Stimulated activated CD4-positive, alpha-beta T cell treated with anti-CD3 and anti-CD28 coated beads, Interleukin-15, amount 100 ng/mL, for 24 hours (primary cell): ENCODE results near the gene IGF1R.
"Not testable (repeated sequence)": the region's sequence is repeated elsewhere in the genome, so short reads cannot be mapped to it uniquely, and the experiment has no call there.

ENCODE experiments used
- DNase-seq: peaks from one replicate; pipeline ENCODE4 v3.0.0-alpha.2; 2020

IGF1R gene

GRCh38 chr15:98647774-98648653 lies at the start of gene IGF1R:
IGF1R (plus strand) TSS chr15:98648539; CDS start chr15:98649582, 1,043 bp downstream.
- peak; percentile 87 for DNase-seq

GRCh38 chr15:98599909-98600691 lies 48.2 kb upstream of the IGF1R start:
- peak; percentile 54 for DNase-seq

- no peak for DNase-seq
These were observed 43.4 kb upstream of the IGF1R start for GRCh38 chr15:98604983-98605382.

DNA sequence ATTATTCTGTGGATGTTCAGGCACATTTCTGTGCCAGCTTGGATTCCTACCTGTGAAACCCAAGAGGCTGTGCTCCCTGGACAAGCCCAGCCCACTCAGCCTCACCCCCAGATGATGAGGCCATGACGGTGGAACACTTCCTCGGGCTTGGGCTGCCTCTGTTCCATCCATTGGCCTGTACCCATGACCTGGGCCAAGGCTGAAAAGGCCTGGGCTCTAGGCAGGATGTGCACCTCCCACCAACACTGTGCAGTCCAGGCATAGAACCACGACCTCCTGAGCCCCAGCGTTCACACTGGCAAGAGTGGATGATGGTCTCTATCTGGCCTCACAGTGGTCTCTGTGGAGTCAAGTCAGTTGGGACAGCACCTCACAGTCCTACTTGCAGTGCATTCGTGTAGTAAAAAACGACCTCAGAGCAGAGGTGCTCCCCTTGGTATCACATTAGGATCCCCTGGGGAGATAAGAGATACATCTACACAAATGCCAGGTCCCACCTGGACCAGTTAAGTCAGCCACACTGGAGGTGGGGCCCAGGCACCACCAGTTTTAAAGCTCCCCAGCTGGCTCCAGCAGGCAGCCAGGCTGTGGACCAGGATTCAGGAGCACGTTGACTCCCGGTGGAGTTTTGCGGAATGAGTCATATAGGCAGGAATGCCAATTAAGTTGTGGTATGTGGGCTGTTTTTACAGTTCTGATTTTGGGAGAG lies 39.0 kb upstream of the IGF1R start:
- no peak for DNase-seq

- no peak for DNase-seq
These were observed 37.3 kb upstream of the IGF1R start for GRCh38 chr15:98610991-98611390.

DNA sequence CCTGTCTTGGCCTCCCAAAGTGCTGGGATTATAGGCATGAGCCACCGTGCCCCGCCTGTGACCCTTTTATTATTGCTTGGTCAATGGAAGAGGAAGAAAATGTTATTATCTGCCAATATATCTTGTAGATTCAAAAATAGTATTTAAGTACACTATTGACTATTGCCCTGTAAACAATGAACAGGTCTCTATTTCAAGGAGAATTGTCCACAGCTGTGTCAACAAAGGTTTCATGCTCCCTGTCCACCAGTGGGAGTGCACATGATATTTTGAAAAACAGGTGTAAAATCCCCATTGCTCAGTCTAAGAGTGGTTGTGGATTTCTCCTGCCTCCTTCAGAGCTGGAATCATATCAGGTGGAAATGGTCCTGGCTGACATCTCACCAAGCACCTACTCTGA lies 36.5 kb upstream of the IGF1R start:
- no peak for DNase-seq

- no peak for DNase-seq
These were observed 35.7 kb upstream of the IGF1R start for GRCh38 chr15:98612490-98613110.

DNA sequence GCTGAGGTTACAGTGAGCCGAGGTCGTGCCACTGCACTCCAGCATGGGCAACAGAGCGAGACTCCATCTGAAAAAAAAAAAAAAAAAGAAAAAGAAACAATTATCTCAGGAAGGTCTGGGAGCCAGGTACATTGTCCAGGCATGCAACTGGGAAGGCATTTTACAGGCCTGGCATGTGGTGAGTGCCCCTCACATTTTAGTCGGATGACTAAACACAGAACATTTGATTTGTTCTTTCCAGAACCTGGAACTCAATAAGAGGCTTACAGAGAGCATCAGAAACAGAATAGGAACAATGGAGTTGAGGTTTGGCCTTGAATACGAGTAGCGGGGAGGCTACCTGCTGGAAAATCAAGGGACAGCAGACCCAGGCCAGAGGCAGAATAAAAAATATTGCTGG lies 33.7 kb upstream of the IGF1R start:
- DNase-seq, result no peak

GRCh38 chr15:98616397-98616796 lies 31.9 kb upstream of the IGF1R start:
- no peak for DNase-seq

DNA sequence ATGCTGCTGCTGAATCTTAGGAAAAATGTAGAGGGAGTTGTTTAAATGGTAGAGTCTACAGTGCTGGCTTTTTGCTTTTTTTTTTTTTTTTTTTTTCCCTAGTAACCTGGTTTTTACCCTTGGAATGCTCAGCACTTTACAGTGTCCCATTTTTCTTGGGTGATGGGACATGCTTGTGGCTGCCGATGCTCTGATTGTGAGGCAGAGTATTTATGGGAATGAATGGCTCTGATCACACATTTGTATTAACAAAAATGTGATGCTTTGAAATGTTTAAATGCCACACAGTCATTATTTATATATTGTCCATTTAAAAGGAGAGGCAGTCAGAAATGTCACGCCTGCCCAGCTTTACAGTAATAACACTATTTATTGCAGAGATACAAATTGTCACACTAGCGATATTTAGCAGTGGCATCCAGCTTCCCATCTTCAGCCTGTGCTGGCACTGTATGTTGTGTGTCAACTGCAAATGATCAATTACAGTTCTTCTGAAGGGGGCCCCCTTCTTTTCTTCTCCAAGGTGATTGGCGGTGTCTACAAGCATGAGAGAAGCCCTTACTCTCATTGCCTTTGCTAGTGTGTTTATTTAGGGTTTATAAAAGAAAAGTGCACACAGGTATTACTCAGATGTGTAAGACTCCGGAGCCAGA lies 30.9 kb upstream of the IGF1R start:
- no peak for DNase-seq

- not testable (repeated sequence) for DNase-seq
These were observed 29.8 kb upstream of the IGF1R start for GRCh38 chr15:98618576-98618975.

GRCh38 chr15:98620020-98620419 lies 28.3 kb upstream of the IGF1R start:
- no peak for DNase-seq

DNA sequence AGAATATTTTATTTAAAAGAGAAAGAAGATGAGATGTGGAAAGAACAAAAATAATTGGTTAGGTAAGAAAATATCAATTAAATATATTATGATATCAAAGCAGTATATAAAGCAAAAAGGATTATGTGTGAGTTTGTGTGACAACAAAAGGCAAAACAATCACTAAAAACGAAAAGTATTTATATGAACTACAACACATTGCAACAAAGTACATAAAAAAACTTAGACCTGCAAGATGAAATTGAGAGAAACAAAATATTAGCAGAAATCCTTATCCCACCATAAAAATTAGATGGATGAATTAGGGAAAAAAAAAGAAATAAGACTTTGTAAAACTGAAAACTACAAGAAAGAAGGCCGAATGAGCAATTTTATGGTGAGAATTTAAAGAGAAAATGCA lies 27.3 kb upstream of the IGF1R start:
- DNase-seq, result no peak

DNA sequence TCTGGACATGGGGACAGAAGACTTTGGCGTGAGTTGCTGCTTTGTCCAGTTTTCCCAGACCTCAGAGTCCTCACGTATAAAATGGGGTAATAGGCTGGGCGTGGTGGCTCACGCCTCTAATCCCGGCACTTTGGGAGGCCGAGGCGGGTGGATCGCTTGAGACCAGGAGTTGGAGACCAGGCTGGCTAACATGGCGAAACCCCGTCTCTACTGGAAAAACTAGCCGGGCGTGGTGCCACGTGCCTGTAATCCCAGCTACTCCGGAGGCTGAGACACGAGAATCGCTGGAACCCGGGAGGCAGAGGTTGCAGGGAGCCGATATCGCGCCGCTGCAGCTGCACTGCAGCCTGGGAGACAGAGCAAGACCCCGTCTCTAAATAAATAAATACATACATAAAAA lies 22.7 kb upstream of the IGF1R start:
- DNase-seq, result no peak

GRCh38 chr15:98626153-98626552 lies 22.2 kb upstream of the IGF1R start:
- no peak for DNase-seq

- no peak for DNase-seq
These were observed 20.1 kb upstream of the IGF1R start for GRCh38 chr15:98628216-98628615.

DNA sequence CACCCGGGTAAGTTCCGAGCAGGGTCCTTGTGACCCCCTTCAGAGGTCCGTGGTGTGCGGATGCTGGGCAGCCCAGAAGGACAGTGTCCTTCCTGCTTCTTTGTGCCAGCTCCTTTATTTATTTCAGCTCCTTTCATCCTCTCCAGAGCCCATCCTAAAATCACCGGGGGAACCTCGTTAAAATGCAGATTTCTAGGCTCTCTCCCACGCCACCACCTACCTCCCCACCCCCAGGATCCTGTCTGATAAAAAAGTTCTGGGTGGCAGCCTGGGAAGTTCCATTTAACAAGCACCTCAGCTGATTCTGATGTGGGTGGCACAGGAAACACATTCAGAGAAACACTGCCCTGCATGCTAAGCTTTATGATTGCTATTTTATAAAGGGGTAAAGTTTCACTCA lies 12.5 kb upstream of the IGF1R start:
- no peak for DNase-seq

DNA sequence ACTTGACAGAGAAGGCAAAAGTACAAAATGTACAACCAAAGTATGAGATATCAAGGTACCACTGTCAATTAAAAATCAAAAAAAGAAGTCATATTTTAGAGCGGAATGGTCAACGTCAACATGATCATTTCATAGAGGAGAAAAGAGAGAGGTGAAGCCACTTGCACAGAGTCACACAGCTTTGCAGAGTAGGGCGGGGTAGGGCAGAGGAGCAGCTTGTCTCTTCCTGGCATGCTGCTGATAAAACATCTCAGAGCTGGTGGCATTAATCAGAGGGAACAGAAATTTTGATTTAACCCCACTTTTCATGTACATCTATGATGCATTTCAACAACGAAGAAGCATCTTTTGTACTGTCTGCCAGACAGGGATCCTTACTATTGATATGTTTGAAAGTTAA lies 5.2 kb upstream of the IGF1R start:
- DNase-seq, result no peak

GRCh38 chr15:98646546-98647025 lies 1.8 kb upstream of the IGF1R start:
- DNase-seq, result no peak

GRCh38 chr15:98647026-98647773 lies 1.1 kb upstream of the IGF1R start:
- DNase-seq, result peak; percentile 84

- DNase-seq, result peak; percentile 62
These were observed 524 bp downstream of the IGF1R start for GRCh38 chr15:98648654-98649471.
